Adrenal gland (tissue), 5 donors: ENCODE data around the gene LILRB2.
"Not testable (repeated sequence)": the region's sequence is repeated elsewhere in the genome, so short reads cannot be mapped to it uniquely, and the experiment has no call there.

Experiments
- CTCF ChIP-seq, 6 experiments: fragments of 450-650 bp in 4 of 6; fragments of 200-600 bp in 2 of 6; sonication (generic) in 1 of 6; IDR thresholded peaks; 1 replicate in 5 of 6; 2 replicates in 1 of 6; pipeline versions ENCODE4 v1.5.1 to v1.8.0; 2016 to 2021; ENCODE audit warnings: antibody characterized with exemption in 6 of 6, mild to moderate bottlenecking in 2 of 6, moderate library complexity in 1 of 6
- POLR2A ChIP-seq, 2 donors: fragments of 450-650 bp; IDR thresholded peaks; one replicate each; pipeline ENCODE4 v1.6.1; 2017; ENCODE audit warnings: antibody characterized with exemption in 2 of 2, mild to moderate bottlenecking in 2 of 2, moderate library complexity in 1 of 2
- donor health status: DM: no; HTN: no; CAD: no.

GRCh38 chr19:54285427-54286056, 4.6 kb upstream of the LILRB2 start:
- not testable (repeated sequence) for TF ChIP-seq CTCF, POLR2A (IDR thresholded peaks at IDR 0.05)
